CD4-positive, alpha-beta T cell treated with Interleukin-12 subunit alpha and Interleukin-12 subunit beta, for 1 hour (primary cell): ENCODE data around the gene FBXO27.

Source experiments
- DNase-seq: peaks from one replicate; pipeline ENCODE4 v3.0.0-alpha.2; 2020

The FBXO27 gene

DNA sequence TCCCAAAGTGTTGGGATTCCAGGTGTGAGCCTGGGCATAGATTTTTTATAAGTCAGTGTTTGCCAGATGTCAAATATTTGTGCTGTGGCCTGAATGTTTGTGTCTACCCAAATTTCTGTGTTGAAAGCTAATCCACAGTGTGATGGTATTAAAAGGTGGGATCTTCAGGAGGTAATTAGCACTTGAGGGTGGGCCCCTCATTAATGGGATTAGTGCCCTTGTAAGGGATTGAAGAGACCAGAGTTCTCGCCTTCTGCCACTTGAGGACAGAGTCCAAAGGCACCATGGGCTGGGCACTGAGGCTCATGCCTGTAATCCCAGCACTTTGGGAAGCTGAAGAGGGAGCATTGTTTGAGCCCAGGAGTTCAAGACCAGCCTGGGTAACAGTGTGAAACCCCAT, 47.1 kb downstream of the FBXO27 start:
- DNase-seq: no peak

DNA sequence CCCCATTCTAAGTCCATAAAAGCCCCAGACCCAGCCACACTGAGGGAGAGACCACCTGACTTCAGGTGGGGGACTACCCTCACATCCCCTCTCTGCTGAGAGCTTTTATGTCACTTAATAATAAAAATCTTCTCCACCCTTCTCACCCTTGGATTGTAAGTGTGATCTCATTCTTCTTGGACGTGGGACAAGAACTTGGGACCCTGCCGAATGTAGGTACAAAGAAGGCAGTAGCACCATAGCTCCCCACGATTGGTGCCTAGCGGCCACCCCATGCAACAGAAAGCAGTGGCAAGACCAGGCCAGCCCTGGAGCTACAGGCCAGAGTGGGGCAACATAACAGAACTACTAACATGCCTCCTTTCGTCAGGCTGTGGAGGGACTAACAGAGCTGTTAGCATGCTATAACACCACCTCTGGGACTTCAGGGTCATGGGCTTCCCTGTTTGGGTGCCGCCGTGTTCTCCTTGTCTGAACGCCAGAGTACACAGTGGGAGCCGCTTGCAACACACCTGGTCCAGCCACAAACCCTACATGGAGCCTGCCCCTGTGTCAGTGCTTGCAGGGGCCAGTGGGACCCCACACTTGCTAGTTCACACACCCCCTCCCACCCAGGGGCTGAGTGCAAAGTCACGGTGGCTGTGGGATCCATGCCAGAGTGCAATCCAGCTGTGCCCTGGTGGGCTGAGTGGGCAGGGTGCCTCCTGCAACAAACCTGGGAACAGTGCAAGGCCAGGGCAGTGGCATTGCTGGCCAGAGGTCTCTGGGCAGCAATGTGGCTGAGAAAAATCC, 51.6 kb downstream of the FBXO27 start:
- no peak for DNase-seq

DNA sequence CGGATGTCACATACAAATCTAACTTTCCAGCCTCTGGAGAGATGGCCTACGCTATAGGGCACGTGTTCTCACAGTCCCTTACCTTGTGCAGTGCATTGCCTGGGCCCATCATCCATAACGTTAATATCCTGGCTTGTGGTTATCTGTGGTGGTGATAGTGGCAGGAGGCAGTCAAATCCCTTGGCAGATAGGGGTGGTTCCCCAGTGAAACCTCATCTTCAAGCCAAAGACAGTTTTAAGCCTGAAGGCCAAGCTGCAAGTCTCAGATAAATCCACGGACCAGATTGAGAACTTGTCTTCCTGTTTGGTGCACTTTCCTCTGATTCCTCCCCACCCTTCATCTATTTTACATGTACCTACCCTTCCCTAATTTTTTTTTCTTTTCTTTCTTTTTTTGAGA, 52.5 kb downstream of the FBXO27 start:
- DNase-seq: no peak

DNA sequence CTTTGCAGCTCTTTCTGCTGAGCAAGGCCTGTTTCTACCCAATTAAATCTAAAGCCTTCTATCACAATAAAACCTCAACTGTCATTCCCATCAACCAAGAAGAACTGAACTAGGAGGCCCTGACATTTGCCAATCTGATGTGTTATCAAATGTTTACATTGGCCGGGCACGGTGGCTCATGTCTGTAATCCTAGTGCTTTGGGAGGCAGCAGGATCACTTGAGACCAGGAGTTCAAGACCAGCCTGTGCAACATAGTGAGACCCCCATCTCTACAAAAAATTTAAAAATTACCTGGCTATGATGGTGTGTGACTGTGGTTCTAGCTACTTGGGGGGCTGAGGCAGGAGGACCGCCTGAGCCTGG, 54.0 kb downstream of the FBXO27 start:
- DNase-seq: no peak

DNA sequence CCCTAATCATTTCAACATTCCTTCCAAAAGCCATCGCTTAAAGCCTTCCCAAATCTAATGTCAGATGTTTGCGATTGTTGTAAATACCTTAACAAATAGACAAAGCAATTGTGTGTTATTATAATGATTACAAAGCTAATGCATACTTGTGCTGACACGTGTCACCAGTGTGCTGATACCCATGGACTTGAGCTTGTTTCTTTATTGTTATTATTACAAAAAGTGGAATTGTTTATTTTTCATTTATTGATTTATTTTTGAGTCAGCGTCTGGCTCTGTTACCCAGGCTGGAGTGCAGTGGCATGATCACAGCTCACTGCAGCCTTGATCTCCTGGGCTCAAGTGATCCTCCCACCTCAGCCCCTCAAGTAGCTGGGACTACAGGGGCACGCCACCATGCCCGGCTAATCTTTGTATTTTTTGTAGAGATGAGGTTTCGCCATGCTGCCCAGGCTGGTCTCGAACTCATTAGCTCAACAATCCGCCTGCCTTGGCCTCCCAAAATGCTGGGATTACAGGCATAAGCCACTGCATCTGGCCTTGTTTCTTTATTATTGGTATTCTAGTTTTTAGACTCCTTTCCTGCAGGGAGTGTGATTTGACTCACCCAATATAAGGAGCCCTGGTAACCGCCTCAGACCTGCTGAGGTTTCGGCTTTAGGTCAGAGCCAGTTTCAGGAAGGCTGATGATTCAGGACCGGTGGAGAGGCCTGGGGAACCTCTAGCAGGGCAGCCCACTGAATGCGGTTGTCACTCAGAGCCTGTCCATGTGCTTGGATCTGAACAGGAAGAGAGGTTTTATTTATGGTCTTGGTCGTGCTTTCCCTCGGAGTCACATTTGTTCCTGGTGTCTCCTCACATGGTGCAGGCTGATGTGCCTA, 54.7 kb downstream of the FBXO27 start:
- DNase-seq: no peak

DNA sequence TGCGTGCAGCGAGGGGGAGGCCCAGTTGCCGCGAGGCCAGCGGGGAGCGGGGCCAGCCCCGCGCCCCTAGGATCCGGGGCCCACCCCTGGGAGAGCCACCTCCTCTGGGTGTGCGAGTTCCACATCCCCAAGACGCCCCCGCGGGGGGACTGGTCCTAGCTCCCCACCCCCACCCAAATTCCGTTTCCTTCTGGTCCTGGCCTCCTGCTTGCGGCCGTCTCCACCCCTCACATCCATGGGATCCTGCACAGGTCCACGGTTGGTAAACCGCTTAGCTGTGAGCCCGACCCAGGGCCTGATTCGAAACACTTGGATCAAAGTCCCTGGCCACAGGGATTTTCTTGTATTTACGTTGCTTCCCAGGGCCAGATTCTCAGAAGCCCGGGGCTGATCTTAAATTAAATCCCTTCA, 56.5 kb downstream of the FBXO27 start:
- DNase-seq: no peak

DNA sequence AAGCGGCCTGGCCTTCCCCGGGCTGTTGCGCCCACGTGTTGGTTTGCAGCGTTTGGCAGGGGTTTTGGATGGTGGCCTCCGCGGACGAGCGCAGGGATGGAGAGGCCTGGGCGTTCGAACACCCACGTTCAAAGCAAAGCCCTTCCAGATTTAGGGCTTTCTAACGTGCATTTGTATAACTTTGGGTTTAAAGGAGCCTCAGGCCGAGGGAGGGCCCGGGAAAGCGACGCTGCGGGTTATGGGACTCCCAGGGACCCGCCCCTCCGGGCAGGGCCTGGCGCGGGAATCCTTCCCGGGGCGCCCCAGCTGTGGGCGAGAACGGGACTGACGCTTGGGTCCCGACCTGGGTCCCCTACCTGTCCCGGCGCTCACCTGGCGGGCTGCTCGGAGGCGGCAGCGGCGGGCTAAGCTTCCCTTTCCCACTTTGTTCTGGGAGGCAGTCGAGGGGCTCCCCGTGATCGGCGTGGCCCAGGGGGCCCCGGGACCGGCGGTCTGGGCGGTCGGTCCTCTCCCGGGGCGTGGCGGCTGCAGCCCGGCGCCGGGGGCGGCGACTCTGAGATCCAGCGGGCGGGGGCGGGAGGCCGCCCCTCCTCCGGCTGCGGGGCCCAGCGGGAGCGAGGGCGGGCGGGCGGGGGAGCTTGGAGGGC, 57.0 kb downstream of the FBXO27 start, which contains the start of gene FBXO17:
Gene FBXO17 (minus strand): TSS at position 529 of the 647 bp plus-strand sequence. CDS start 25,423 bp downstream, outside the sequence.
- no peak for DNase-seq

DNA sequence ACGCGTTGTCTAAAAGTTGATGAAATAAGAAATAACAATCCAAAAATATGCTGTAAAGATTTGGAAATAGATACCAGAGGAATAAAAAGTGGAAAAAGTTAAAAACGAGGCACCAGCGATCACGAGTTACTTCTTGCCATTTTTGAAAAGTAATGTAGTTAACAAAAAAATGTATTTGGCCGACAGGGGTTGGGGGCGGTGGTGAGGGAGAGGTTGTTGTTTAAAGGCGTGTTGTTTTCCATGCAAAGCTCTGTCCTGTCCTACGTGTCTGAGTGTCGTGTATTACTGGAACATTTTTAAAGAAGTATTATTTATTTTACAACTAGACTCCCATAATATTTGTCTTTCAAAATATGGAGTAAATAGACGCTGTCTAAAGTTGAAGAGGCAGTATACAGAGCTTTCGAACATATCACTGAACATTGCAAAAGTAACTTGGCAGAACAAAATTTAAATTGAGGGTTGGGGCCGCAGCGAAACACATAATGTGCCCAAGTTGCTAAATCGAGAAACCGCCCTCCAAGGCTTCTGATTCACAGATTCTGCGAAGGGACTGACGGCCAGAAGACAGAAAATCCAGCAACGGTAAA, 57.6 kb downstream of the FBXO27 start:
- DNase-seq: no peak
